GM12891 (cell line): ENCODE data around the gene TMEM59. TPM values are rescaled to one million over a fixed set of nuclear protein-coding genes. Genes with fewer than 3 reads are reported as not detected.
"Not testable (repeated sequence)": the region's sequence is repeated elsewhere in the genome, so short reads cannot be mapped to it uniquely, and the experiment has no call there.

Source experiments
- DNase-seq: peaks from one replicate; pipeline ENCODE4 v3.0.0; 2011; ENCODE audit warnings: low spot score; ENCODE audit not compliant: insufficient read length
- FAIRE-seq: peaks from 2 replicates; lab custom pipeline; 2011; peaks lifted over from hg19 to GRCh38; lab: Jason Lieb, UNC
- PAX5 ChIP-seq: IDR thresholded peaks from 2 replicates; pipeline ENCODE4 v1.6.1; 2011; ENCODE audit warnings: low read length, moderate library complexity, mild to moderate bottlenecking; ENCODE audit not compliant: insufficient read depth, severe bottlenecking
- POLR2A ChIP-seq: IDR thresholded peaks from 2 replicates; pipeline ENCODE4 v1.6.1; 2011; ENCODE audit warnings: low read depth, low read length, control low read depth
- POLR2AphosphoS5 ChIP-seq: IDR thresholded peaks from 2 replicates; pipeline ENCODE4 v1.6.1; 2011; ENCODE audit warnings: low read depth, low read length, control low read depth
- POU2F2 ChIP-seq: IDR thresholded peaks from 2 replicates; pipeline ENCODE4 v1.6.1; 2011; ENCODE audit warnings: low read depth, mild to moderate bottlenecking, control low read depth, low read length, moderate library complexity
- SPI1 ChIP-seq: IDR thresholded peaks from 2 replicates; pipeline ENCODE4 v1.6.1; 2011; ENCODE audit warnings: low read depth, low read length, control low read depth
- TAF1 ChIP-seq: IDR thresholded peaks from 2 replicates; pipeline ENCODE4 v1.6.1; 2011; ENCODE audit warnings: low read depth, low read length, control low read depth
- polyA plus RNA-seq: library from polyadenylated mRNA; unstranded; fragments of >200 nt; gene quantifications from one replicate; pipeline ENCODE4 v1.2.1, GENCODE V29; 2012; ENCODE audit warnings: low read depth, missing spikeins, inconsistent platforms; ENCODE audit not compliant: missing spikeins

Gene TMEM59
- polyA plus RNA-seq = 90.3 TPM

- peak; percentile 32 for TF ChIP-seq PAX5
- TF ChIP-seq SPI1 = peak; percentile 57
- peak; percentile 58; the same call in 1 of the 2 replicates for TF ChIP-seq POLR2AphosphoS5
- peak; percentile 88 for TF ChIP-seq TAF1
- TF ChIP-seq POU2F2 = peak; percentile 67; the same call in 1 of the 2 replicates
- peak; percentile 67 for TF ChIP-seq POLR2A
- DNase-seq (peak; percentile 79), FAIRE-seq (peak; percentile 99)
Observed at GRCh38 chr1:54052934-54053744, at the start of gene TMEM59, which contains the start of gene TCEANC2. TMEM59 (minus strand) TSS chr1:54053204; CDS start chr1:54053188, 16 bp downstream. TCEANC2 (plus strand) TSS chr1:54053608; CDS start chr1:54054423, 815 bp downstream.

GRCh38 chr1:54100500-54100899, 47.5 kb upstream of the TMEM59 start:
- no peak for FAIRE-seq
- TF ChIP-seq POLR2A (no peak), POLR2AphosphoS5 (no peak), TAF1 (no peak), SPI1 (no peak), POU2F2 (no peak), PAX5 (no peak)

GRCh38 chr1:54099061-54099610, 46.1 kb upstream of the TMEM59 start:
- DNase-seq (no peak), FAIRE-seq (no peak)
- TF ChIP-seq POU2F2 = no peak
- TF ChIP-seq TAF1 = no peak
- TF ChIP-seq SPI1 = no peak
- TF ChIP-seq PAX5 = no peak
- TF ChIP-seq POLR2A = no peak
- TF ChIP-seq POLR2AphosphoS5 = no peak

More at GRCh38 chr1:54100500-54100899, 47.5 kb upstream of the TMEM59 start:
- DNase-seq = no peak

GRCh38 chr1:54096877-54097240, 43.9 kb upstream of the TMEM59 start:
- TF ChIP-seq SPI1 (peak; percentile 62), POLR2A (no peak), TAF1 (no peak), POU2F2 (no peak), POLR2AphosphoS5 (no peak), PAX5 (no peak)
- DNase-seq (no peak), FAIRE-seq (no peak)

- no peak for FAIRE-seq
Observed at GRCh38 chr1:54096227-54096876, 43.3 kb upstream of the TMEM59 start.

GRCh38 chr1:54095546-54096226, 42.7 kb upstream of the TMEM59 start:
- DNase-seq (no peak), FAIRE-seq (no peak)

More at GRCh38 chr1:54096227-54096876, 43.3 kb upstream of the TMEM59 start:
- no peak for DNase-seq
- TF ChIP-seq POLR2AphosphoS5 (no peak), POLR2A (no peak), PAX5 (no peak), SPI1 (no peak), TAF1 (no peak), POU2F2 (no peak)

GRCh38 chr1:54094730-54095105, 41.7 kb upstream of the TMEM59 start:
- not testable (repeated sequence) for FAIRE-seq, DNase-seq

More at GRCh38 chr1:54095546-54096226, 42.7 kb upstream of the TMEM59 start:
- TF ChIP-seq SPI1 (no peak), POU2F2 (no peak), PAX5 (no peak), POLR2AphosphoS5 (no peak), TAF1 (no peak), POLR2A (no peak)

- DNase-seq (no peak), FAIRE-seq (no peak)
- TF ChIP-seq TAF1 (no peak), PAX5 (no peak), POLR2A (no peak), POU2F2 (no peak), POLR2AphosphoS5 (no peak), SPI1 (no peak)
Observed at GRCh38 chr1:54094001-54094729, 41.2 kb upstream of the TMEM59 start.
